HG03097 (cell line): ENCODE measurements around the gene PTPN4.

Experiments used
- ATAC-seq: cut with Tn5 transposase; IDR thresholded peaks from one replicate; pipeline ENCODE4 v1.9.1; 2021; ENCODE audit not compliant: unreplicated experiment, low FRiP score

Gene PTPN4

DNA sequence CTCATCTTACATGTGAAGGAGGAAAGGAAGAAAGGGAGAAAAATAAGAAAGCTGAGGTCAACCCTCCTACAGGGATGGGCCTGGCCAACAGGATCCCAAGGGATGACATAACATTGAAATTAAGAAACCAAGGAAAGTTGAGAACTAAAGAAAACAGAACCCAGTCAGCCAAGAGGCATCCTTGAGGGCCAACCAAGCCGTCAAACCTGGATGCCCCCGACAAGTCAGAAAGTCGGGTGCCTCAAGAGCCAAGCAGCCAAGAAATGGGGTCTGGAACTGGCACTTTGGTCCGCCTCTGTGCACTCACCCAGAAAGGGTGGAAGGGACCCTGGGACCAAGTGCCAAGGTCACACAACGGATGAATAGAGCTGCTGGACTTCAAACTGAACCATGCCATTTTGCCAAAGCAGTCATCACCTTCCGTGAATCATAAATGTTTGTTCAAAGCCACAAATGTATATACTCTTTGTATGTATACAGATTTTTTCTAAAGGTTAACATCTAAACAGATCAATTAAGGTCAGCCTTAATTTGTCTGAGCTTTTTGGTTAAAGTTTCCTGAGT lies 27.0 kb upstream of the PTPN4 start:
- ATAC-seq, result no peak

- ATAC-seq, result no peak
Measured at GRCh38 chr2:119734047-119734446, 25.7 kb upstream of the PTPN4 start.

DNA sequence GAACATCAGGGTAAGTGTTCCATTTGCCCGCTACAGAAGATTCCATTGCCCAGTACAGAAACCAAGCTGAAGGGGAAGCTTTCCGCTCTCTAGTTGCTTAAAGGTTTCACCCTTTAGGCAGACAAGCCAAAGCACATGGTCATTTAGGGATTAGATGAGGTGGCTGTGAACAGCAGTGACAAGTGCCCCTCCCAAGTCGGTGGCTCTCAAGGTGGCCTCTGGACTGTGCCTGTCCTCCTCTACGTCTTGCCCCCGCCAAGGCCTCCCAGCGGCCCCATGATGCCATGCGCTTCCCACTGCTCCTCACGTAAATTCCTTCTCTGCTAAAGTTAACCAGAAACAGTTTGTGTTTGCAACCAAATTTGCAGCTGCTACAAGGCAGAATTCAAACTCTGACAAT lies 24.2 kb upstream of the PTPN4 start:
- ATAC-seq, result no peak

DNA sequence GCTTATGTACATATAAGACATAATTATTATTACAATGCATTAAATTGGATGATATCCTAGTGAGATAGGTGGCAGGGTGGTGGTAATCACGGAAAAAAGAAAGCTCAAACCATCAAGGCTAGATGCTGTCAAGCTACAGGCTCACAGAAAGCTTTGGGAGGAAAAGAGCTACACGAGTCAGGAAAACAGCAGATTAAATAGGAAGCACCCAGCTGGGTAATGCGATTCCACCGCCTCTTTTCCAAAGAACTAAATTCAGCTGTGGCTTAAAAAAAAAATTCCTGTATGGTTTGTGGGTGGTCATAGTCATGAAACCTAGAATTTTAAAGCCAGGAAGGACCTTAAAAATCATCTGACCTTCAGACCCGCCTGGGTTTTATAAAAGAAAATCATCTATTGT lies 23.7 kb upstream of the PTPN4 start:
- no peak for ATAC-seq

DNA sequence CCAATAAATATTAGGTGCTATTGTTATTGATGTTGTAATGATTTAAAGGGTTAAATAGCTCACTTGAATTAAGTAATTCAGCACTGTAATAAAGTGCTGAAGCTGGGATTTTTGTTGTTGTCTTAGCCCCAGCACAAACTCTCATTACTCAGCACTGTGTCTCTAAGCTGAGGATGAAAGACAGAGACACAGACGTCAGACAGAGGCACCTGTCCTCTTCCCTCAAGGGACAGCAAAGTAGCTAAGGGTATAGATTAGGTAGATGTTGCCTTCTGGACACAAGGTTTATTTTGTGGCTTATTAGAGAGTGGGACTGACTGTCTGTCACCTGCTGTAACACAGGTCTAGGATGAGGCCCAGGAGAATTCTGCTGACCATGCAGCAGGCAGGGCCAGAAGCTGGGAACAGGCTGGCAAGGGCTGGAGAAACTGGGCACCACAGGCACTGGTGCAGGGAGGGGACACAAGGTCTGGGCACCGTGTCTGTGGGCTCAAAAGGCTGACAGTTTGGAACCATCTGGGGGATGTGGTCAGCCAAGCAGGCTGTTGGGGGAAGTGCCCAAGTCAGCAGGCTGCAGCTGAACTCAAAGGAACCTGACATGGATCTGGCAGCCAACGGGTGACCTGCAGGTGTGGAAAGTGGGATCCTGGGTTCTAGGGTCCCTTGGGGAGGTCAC lies 20.0 kb upstream of the PTPN4 start:
- ATAC-seq, result no peak

GRCh38 chr2:119741001-119741400 lies 18.7 kb upstream of the PTPN4 start:
- ATAC-seq, result no peak

- no peak for ATAC-seq
Measured at GRCh38 chr2:119741868-119742267, 17.9 kb upstream of the PTPN4 start.

GRCh38 chr2:119744335-119744939 lies 15.3 kb upstream of the PTPN4 start:
- no peak for ATAC-seq

DNA sequence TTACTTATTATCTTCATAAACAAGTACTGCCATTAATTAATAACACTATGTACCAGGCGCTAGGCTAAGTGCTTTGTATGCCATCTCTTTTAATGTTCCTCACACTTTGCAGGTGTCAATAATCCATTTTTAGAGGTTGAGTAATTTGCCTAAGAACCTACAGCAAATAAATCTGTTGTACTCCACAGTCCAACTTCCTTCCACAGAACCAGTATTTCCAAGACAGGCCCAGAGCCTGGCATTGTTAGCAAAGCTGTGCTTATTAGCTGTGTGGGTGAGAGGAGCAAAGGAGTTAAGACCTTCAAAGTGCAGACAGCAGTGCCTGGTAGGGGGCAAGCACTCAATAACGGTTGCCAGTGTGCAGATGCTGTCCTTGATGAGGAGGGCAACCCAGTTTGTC lies 14.2 kb upstream of the PTPN4 start:
- ATAC-seq, result no peak

DNA sequence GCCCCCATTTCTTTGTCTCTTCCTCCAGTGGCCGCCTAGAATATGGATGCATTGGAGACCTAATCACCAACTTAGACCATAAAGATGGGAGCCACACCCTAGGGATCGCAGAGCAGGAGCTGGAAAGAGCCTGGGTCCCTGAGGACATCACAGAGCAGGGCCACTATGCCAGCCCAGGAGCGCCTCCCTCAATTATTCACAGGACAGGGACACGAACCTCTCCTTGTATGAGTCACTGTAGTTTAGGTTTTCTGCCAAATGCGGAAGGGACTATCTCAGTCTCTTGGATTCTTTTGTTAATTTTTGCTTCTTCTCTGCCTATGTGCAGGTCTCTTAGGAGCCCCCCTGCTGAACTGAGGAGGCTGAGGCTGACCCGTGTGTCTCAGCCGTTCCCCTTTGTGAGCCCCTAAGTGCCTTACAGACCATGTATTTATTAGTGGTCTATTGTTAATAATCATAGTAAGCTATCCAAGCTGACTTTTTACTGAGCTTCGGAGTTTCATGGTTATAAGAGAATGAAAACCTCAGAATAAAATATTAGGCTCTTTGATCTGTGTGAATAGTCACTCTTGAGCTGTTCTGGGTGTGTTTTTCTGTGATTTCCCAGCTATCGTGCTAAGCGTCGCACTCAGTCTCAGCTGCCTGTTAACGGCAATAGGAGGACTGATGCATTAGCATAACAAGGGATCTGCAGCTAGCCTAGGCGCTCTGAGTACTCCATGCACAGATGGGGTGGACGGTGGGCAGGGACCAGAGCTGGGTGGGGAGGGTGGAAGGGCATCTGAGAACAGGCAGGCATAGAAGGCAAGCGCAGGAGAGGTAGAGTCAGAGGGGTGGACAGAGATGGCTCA lies 12.7 kb upstream of the PTPN4 start:
- ATAC-seq, result no peak

DNA sequence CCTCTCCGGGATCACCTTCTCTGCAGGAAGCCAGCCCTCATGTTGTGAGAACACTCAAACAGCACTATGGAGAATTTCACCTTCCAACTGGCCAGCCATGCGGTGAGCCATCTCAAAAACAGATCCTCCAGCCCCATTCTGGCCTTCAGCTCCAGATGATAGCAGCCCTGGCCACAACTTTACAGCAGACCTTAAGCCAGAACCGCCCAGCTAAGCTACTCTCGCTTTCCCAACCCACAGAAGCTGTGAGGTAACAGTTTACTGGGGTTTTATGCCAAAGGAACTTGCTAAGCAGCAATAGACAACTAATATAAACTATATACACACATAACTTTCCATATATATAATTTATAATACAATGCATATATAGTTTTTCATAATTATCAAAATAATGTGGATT lies 11.6 kb upstream of the PTPN4 start:
- no peak for ATAC-seq

GRCh38 chr2:119749477-119750012 lies 10.2 kb upstream of the PTPN4 start:
- ATAC-seq, result no peak

DNA sequence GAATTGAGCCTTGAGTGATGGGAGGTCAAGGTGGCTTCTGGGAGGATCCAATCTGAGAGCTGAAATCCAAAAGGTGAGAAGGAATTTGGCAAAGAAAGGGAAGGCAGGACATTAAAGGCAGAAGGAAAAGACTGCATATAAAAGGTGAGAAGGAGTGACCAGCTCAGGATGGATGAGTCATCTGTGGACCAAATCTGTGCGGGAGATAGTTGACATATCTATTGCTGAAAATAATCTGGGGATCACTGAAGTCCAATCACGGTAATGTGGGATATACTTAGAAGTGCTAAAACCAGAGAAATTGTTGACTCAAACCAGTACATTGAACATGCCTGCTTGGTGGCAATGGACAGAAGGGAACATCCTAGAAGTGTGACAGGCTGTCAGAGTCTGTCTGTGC lies 8.0 kb upstream of the PTPN4 start:
- ATAC-seq, result no peak

GRCh38 chr2:119753041-119753929 lies 6.4 kb upstream of the PTPN4 start:
- no peak for ATAC-seq

- ATAC-seq, result no peak
Measured at GRCh38 chr2:119753930-119754321, 5.8 kb upstream of the PTPN4 start.

DNA sequence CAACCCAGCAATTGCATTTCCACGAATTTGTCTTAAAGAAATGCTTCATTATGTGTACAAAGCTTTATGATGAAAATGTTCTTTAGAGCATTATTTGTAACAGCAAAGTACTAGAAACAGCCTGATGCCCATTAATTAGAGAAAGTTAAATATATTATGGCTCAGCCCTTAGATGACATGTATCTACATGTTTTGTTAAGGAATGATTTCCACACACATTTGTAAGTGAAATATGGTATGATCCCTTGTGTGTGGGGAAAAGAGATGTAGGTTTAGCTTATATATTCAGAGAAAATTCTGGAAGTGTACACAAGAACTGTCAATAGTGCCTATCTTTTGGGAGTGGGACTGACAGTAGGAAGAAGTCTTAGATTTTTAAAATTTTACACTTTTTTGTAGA lies 3.8 kb upstream of the PTPN4 start:
- no peak for ATAC-seq

DNA sequence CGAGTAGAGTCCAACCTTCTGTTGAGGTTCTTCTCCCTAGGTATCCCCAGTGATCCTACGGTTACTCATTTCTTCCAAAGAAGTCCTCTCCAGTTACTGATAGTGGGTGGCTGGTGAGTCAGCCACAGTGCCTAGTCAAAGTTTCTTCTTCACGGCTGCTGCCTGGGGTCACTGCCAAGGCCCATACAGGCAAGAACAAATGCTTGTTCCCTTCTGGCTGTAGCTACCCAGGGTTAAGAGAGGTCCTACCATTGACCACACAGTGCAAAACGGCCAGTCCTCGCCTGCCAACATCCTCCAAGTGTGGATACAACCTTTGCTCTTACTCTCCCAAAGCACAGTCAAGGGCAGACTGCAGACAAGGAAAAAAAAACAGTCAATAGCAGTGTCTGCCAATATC lies 2.9 kb upstream of the PTPN4 start:
- no peak for ATAC-seq

GRCh38 chr2:119758881-119759450 lies 756 bp upstream of the PTPN4 start:
- no peak for ATAC-seq

DNA sequence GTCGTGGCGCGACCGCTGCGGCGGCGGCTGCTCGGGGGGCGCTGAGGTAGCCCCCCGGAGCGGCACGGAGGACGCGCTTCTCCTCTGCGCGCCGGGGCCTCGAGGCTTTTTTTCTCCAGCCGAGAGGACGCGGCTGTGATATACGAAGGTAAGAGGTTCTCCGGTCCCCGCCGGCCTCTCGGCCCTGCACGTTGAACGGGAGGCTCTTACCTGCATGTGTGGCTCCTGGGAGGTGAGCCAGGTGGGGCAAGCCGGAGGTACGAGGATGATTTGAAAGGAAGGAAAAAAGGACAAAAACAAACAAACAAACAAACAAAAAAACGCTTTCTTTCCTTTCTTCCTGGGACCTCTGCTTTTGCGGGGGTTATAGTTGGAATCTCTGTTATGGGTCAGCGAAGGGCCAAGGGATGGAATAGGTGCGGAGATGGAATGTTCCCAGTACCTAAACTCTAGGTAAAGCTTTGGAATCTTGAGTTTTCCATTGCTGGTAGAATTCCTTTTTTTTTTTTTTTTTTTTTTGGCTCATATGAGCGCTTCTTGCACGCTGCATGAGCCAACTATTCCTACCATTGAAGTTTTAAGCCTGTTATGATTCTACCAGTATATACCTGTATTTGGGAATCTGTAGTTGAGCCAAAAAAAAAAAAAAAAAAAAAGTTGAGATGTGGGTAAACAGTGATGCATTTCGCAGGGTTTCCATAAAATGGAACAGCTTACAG lies 674 bp downstream of the PTPN4 start:
- peak; percentile 11 for ATAC-seq
